ENCODE measurements around the gene IL9.

DNA sequence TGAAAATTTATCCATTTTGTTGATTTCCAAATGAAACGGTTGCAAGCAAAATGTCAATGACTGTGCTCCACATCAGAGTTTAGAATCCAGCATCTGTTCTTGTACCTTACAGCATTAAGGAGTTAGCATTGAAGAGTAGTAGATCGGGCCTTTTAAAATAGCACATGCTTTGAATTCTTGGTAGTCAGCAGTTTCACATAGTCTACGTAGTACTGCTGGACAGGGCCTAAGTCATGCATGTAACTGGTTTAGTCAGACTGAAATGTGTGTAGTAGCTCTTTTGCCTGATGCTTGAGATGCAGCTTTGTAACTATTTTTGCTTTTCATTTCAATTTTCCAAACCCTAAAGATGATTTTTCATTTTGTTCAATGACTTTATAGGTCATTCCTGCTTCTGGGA, 39.3 kb upstream of the IL9 start:
- TF ChIP-seq, protein P1, sequence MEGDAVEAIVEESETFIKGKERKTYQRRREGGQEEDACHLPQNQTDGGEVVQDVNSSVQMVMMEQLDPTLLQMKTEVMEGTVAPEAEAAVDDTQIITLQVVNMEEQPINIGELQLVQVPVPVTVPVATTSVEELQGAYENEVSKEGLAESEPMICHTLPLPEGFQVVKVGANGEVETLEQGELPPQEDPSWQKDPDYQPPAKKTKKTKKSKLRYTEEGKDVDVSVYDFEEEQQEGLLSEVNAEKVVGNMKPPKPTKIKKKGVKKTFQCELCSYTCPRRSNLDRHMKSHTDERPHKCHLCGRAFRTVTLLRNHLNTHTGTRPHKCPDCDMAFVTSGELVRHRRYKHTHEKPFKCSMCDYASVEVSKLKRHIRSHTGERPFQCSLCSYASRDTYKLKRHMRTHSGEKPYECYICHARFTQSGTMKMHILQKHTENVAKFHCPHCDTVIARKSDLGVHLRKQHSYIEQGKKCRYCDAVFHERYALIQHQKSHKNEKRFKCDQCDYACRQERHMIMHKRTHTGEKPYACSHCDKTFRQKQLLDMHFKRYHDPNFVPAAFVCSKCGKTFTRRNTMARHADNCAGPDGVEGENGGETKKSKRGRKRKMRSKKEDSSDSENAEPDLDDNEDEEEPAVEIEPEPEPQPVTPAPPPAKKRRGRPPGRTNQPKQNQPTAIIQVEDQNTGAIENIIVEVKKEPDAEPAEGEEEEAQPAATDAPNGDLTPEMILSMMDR (IDR thresholded peaks at IDR 0.05), result no peak
- no peak for TF ChIP-seq POLR2A (IDR thresholded peaks at IDR 0.05)

Measured in body of pancreas (tissue), 4 donors.